Right cardiac atrium (tissue), 5 donors: ENCODE measurements around the gene TBX2. TPM values are rescaled to one million over a fixed set of nuclear protein-coding genes. Genes with fewer than 3 reads are reported as not detected.

Experiments used
- ATAC-seq, 2 donors: fragments of 200-7000 bp; cut with Tn5 transposase; one replicate each; pipeline versions ENCODE4 v1.8.0 to v1.9.1; 2020; ENCODE audit warnings: moderate library complexity in 2 of 2, mild to moderate bottlenecking in 1 of 2
- DNase-seq, 3 donors: peaks; one replicate each; pipeline ENCODE4 v3.0.0-alpha.2; 2020
- H3K27ac ChIP-seq: one replicate; pipeline ENCODE4 v1.5.1; 2013; ENCODE audit warnings: mild to moderate bottlenecking, low read length, control low read depth, moderate library complexity
- H3K27me3 ChIP-seq: one replicate; pipeline ENCODE4 v1.6.1; 2013; ENCODE audit not compliant: control insufficient read depth, insufficient read depth
- H3K4me1 ChIP-seq: one replicate; pipeline ENCODE4 v1.6.1; 2013; ENCODE audit warnings: low read length; ENCODE audit not compliant: control insufficient read depth, insufficient read depth
- H3K4me3 ChIP-seq: one replicate; pipeline ENCODE4 v1.5.1; 2013; ENCODE audit warnings: low read length, control low read depth
- H3K9me3 ChIP-seq: one replicate; pipeline ENCODE4 v1.6.1; 2013; ENCODE audit warnings: low read length; ENCODE audit not compliant: control insufficient read depth
- WGBS: extraction: QIAGEN DNeasy Blood & Tissue Kit; methylation state at CpG from one replicate; pipeline ENCODE4 v1.1.7; 2013; 5-methylcytosine and 5-hydroxymethylcytosine counted together
- intact Hi-C, 4 donors: fragments of 100-400 bp; cut with DNase I; formaldehyde crosslinking; loops; one replicate each; pipeline versions ENCODE4 v1.11.0 to v1.14.0; 2022 to 2023
- polyA plus RNA-seq: library from polyadenylated mRNA; stranded (reverse); fragments of 200-250 nt; gene quantifications from one replicate; pipeline ENCODE4 v1.2.3, GENCODE V29; 2013
- total RNA-seq, 4 donors: library from RNA; stranded (reverse); fragmentation: NEBNext Ultra II Directional; extraction: Animal tissue kit (Norgen Biotek cat#: 25700); gene quantifications; one replicate each; pipeline ENCODE4 v1.2.1, GENCODE V29; 2021
- donor health status: healthy with polysubstance abuse.
- donor health status: DM: no; HTN: yes; CAD: no.
- donor health status: DM: no; HTN: no; CAD: no.
- donor health status: DM: no; HTN: yes; CAD: no; lungs with severe emphysema.
- donor health status: DM: yes; HTN: yes; CAD: no.

Gene TBX2
- total and polyA plus RNA-seq, 5 donors: 5.9 to 12.4 (median 9.5) TPM

GRCh38 chr17:61404663-61404912 lies 4.9 kb downstream of the TBX2 start:
- Histone ChIP-seq H3K9me3 (no peaks in the 10 kb centered on the region), H3K27me3 (no peaks in the 10 kb centered on the region), H3K4me1 (no peaks in the 10 kb centered on the region), H3K4me3 (peak overlapping the region; percentile 25), H3K27ac (no peak overlapping the region)
- ATAC-seq (no peak), DNase-seq (no peak)
- intact Hi-C loops: no loop called here
- 30% methylated on average over 27 of the region's 27 CpGs for WGBS

- DNase-seq (peak in 1 of 3 donors; percentile 64), ATAC-seq (no peak)
- H3K27ac ChIP-seq: no peak overlapping the region
Measured at GRCh38 chr17:61404913-61405685, 5.5 kb downstream of the TBX2 start.

DNA sequence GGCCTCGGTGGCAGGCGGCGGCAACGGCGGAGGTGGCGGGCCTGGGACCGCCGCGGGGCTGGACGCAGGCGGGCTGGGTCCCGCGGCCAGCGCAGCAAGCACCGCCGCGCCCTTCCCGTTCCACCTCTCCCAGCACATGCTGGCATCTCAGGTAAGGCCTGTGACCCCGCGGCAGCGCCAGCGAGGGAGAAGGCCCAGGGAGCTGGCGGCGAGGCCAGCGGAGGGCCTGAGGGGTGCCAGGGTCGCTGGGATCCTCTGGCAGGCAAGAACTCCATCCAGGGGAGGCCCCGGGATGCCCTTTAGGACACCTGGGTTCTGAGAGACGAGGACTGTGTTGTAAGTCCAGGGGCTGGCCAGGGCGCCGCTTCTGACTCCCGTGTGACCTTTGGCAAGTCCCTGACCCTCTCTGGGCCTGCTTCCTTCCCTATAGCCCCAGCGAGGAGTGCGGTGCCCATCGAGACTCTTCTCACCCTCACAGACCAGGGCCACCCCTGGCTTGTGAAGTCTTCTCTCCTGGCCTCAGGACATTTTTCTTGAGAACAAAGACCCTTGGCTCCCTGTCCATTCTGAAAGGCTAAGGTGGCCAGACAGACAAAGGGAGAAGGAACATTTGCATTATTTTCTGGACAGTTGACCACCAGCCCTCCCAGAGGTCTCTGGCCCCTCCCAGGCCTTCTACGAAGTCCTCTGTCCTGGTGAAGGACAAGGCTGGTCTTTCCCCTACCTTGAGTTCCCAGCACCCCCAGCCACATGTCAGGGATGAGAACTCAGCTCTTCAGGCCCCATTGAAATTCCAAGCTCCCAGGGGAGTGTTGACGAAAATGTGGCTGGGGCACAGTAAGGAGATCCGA lies 6.3 kb downstream of the TBX2 start:
- Histone ChIP-seq H3K27ac (no peak overlapping the region), H3K27me3 (no peaks in the 10 kb centered on the region), H3K4me3 (no peak overlapping the region), H3K4me1 (no peaks in the 10 kb centered on the region), H3K9me3 (no peaks in the 10 kb centered on the region)
- 67% methylated on average over 37 of the region's 37 CpGs for WGBS
- DNase-seq (peak in 1 of 3 donors; percentile 51), ATAC-seq (no peak)
- intact Hi-C loops: no loop called here

More at GRCh38 chr17:61404913-61405685, 5.5 kb downstream of the TBX2 start:
- Histone ChIP-seq H3K27me3 (no peaks in the 10 kb centered on the region), H3K9me3 (no peaks in the 10 kb centered on the region), H3K4me3 (peak overlapping the region; percentile 25), H3K4me1 (no peaks in the 10 kb centered on the region)
- intact Hi-C loops: no loop called here
- 42% methylated on average over 71 of the region's 71 CpGs for WGBS

DNA sequence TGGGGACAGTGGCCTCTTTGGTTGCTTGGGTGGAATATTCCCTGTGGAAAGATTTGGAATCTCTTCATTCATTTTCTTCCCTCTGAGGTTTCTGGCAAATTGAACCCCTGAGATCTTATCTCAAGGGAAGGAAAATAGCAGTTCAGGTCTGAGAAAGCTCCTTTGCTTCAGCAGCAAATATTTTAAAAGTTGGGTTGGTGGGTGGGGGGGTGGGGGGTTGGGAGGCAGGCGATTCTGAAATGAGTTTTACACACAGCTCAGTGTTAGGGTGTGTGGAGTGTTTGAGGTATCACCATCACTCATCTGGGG lies 6.8 kb downstream of the TBX2 start:
- Histone ChIP-seq H3K9me3 (no peaks in the 10 kb centered on the region), H3K4me1 (no peaks in the 10 kb centered on the region), H3K4me3 (no peak overlapping the region), H3K27me3 (no peaks in the 10 kb centered on the region), H3K27ac (no peak overlapping the region)
- DNase-seq (no peak), ATAC-seq (no peak)
- intact Hi-C loops: no loop called here
- 61% methylated on average over 1 of the region's 1 CpG for WGBS

- no peak for ATAC-seq
- H3K9me3 ChIP-seq: no peaks in the 10 kb centered on the region
- H3K27me3 ChIP-seq: no peaks in the 10 kb centered on the region
- 61% methylated on average over 8 of the region's 8 CpGs for WGBS
- intact Hi-C loops: no loop called here
- no peaks in the 10 kb centered on the region for H3K4me1 ChIP-seq
- peak in 1 of 3 donors; percentile 33 for DNase-seq
- no peak overlapping the region for H3K27ac ChIP-seq
- no peak overlapping the region for H3K4me3 ChIP-seq
Measured at GRCh38 chr17:61406971-61407911, 7.6 kb downstream of the TBX2 start.

- DNase-seq: peak in 2 of 3 donors; percentile 59 to 60
- H3K4me1 ChIP-seq: no peaks in the 10 kb centered on the region
- 65% methylated on average over 41 of the region's 41 CpGs for WGBS
- H3K4me3 ChIP-seq: no peak overlapping the region
- intact Hi-C loops: no loop called here
- no peak overlapping the region for H3K27ac ChIP-seq
- no peaks in the 10 kb centered on the region for H3K9me3 ChIP-seq
- H3K27me3 ChIP-seq: no peaks in the 10 kb centered on the region
- no peak for ATAC-seq
Measured at GRCh38 chr17:61408151-61409041, 8.8 kb downstream of the TBX2 start.

- peak; percentile 35 to 37 for ATAC-seq
- no peaks in the 10 kb centered on the region for H3K27me3 ChIP-seq
- intact Hi-C loops: loop anchor here in 3 of 4 donors (5.0 to 10.0 kb wide), 5 partner anchors 145 to 658 kb away; partner anchors contain the start of gene MED13 (in 2 of the 3)
- no peak overlapping the region for H3K27ac ChIP-seq
- H3K9me3 ChIP-seq: no peaks in the 10 kb centered on the region
- WGBS: 3% methylated on average over 73 of the region's 73 CpGs
- peak overlapping the region; percentile 65 for H3K4me3 ChIP-seq
- DNase-seq: peak; percentile 68 to 88 (median 87)
- H3K4me1 ChIP-seq: no peaks in the 10 kb centered on the region
Measured at GRCh38 chr17:61409301-61410112, 9.9 kb downstream of the TBX2 start.

- ATAC-seq (peak; percentile 49 to 58), DNase-seq (peak; percentile 84 to 94 (median 92))
- Histone ChIP-seq H3K27me3 (no peaks in the 10 kb centered on the region), H3K9me3 (no peaks in the 10 kb centered on the region), H3K4me3 (peak overlapping the region; percentile 68), H3K27ac (peak overlapping the region; percentile 15), H3K4me1 (no peaks in the 10 kb centered on the region)
- 14% methylated on average over 48 of the region's 48 CpGs for WGBS
- intact Hi-C loops: loop anchor here in 3 of 4 donors (5.0 to 10.0 kb wide), 5 partner anchors 144 to 657 kb away; partner anchors contain the start of gene MED13 (in 2 of the 3)
Measured at GRCh38 chr17:61410141-61411010, 10.7 kb downstream of the TBX2 start.

GRCh38 chr17:61411011-61411260 lies 11.3 kb downstream of the TBX2 start:
- WGBS: 6% methylated on average over 29 of the region's 29 CpGs
- Histone ChIP-seq H3K4me3 (peak overlapping the region; percentile 68), H3K4me1 (no peaks in the 10 kb centered on the region), H3K27ac (peak overlapping the region; percentile 55), H3K9me3 (no peaks in the 10 kb centered on the region), H3K27me3 (no peaks in the 10 kb centered on the region)
- no peak for DNase-seq
- ATAC-seq: no peak
- intact Hi-C loops: loop anchor here in 3 of 4 donors (5.0 to 10.0 kb wide), 5 partner anchors 144 to 656 kb away; partner anchors contain the start of gene MED13 (in 2 of the 3)
